GM12878 (cell line): Measurements from ENCODE around the gene SLF2. TPM values are rescaled to one million over a fixed set of nuclear protein-coding genes. Genes with fewer than 3 reads are reported as not detected.

Experiments
- ATAC-seq: fragments of 200-7000 bp; cut with Tn5 transposase; 3 replicates; pipeline ENCODE4 v1.9.1; 2020; ENCODE audit warnings: mild to moderate bottlenecking, moderate library complexity
- BruUV-seq: library from RNA; stranded (reverse); fragments of 400-500 nt; replicated peaks from 2 replicates; lab custom pipeline; 2021; lab: Mats Ljungman, UMichigan
- CTCF ChIA-PET: fragments of 300-600 bp; sonication (Branson Sonifier 250); formaldehyde crosslinking; extraction: SDS; loops from one replicate; lab custom pipeline; 2021; ENCODE audit warnings: inconsistent platforms; lab: Yijun Ruan, JAX
- POLR2A ChIA-PET: fragments of 350-600 bp; formaldehyde crosslinking; extraction: SDS; loops from one replicate; lab custom pipeline; 2021; ENCODE audit warnings: inconsistent platforms; lab: Charles Lee
- RAD21 ChIA-PET: fragments of 300-600 bp; sonication (Branson Sonifier 250); formaldehyde crosslinking; loops from one replicate; lab custom pipeline; 2023; ENCODE audit warnings: antibody characterized with exemption; ENCODE audit not compliant: unreplicated experiment; lab: Charles Lee
- SMC1A ChIA-PET: fragments of 300-600 bp; sonication (Branson Sonifier 250); formaldehyde crosslinking; loops from one replicate; lab custom pipeline; 2023; ENCODE audit not compliant: unreplicated experiment, uncharacterized antibody; lab: Charles Lee
- DNase-seq: peaks from one replicate; pipeline ENCODE4 v3.0.0-alpha.2; 2011; ENCODE audit warnings: low read depth, low spot score
- FAIRE-seq: peaks from 3 replicates; lab custom pipeline; 2011; peaks lifted over from hg19 to GRCh38; lab: Jason Lieb, UNC
- H2AFZ ChIP-seq: 2 replicates; pipeline ENCODE4 v1.6.0; 2011; ENCODE audit warnings: low read depth, low read length, control low read depth; ENCODE audit not compliant: control insufficient read depth
- H3K27ac ChIP-seq: 2 replicates; pipeline ENCODE4 v1.5.1; 2011; ENCODE audit warnings: control low read depth; ENCODE audit not compliant: control insufficient read depth, insufficient read depth
- H3K27me3 ChIP-seq, 2 experiments: replicated peaks in 1 of 2; 2 replicates each; pipeline versions ENCODE4 v1.6.0 to v1.6.1; 2011; ENCODE audit warnings: low read length in 1 of 2; ENCODE audit not compliant: control insufficient read depth in 2 of 2, insufficient read depth in 2 of 2
- H3K36me3 ChIP-seq, 2 experiments: 2 replicates each; pipeline ENCODE4 v1.5.1; 2011; ENCODE audit warnings: low read length in 1 of 2; ENCODE audit not compliant: control insufficient read depth in 2 of 2, insufficient read depth in 2 of 2
- H3K4me1 ChIP-seq: 2 replicates; pipeline ENCODE4 v1.6.1; 2011; ENCODE audit warnings: mild to moderate bottlenecking, low read length, moderate library complexity, mixed read lengths; ENCODE audit not compliant: control insufficient read depth, insufficient read depth
- H3K4me2 ChIP-seq: 2 replicates; pipeline ENCODE4 v1.6.0; 2011; ENCODE audit warnings: control low read depth; ENCODE audit not compliant: control insufficient read depth, insufficient read depth
- H3K4me3 ChIP-seq: fragments of 200-600 bp; sonication (generic); 2 replicates; pipeline ENCODE4 v1.5.1; 2016
- H3K79me2 ChIP-seq: 2 replicates; pipeline ENCODE4 v1.6.0; 2011; ENCODE audit warnings: low read length; ENCODE audit not compliant: control insufficient read depth, insufficient read depth
- H3K9ac ChIP-seq: 2 replicates; pipeline ENCODE4 v1.8.0; 2011; ENCODE audit warnings: low read length, control low read depth, mixed read lengths; ENCODE audit not compliant: control insufficient read depth, insufficient read depth
- H3K9me3 ChIP-seq: replicated peaks from 3 replicates; pipeline ENCODE4 v1.5.1; 2011; ENCODE audit warnings: mild to moderate bottlenecking, low read length; ENCODE audit not compliant: control insufficient read depth, insufficient read depth
- H4K20me1 ChIP-seq: 2 replicates; pipeline ENCODE4 v1.6.0; 2011; ENCODE audit not compliant: control insufficient read depth, insufficient read depth
- CHD4 ChIP-seq: fragments of 200-600 bp; sonication (generic); IDR thresholded peaks from 2 replicates; pipeline ENCODE4 v1.6.1; 2016; ENCODE audit warnings: mild to moderate bottlenecking
- EGR1 ChIP-seq, 2 experiments: IDR thresholded peaks; 1 replicate in 1 of 2; 2 replicates in 1 of 2; pipeline ENCODE4 v1.6.1; 2011 to 2012; ENCODE audit warnings: low read depth in 2 of 2, low read length in 2 of 2, borderline replicate concordance in 1 of 2, mild to moderate bottlenecking in 1 of 2, moderate library complexity in 1 of 2
- EP300 ChIP-seq, 2 experiments: fragments of 150-350 bp in 1 of 2; IDR thresholded peaks; 2 replicates each; pipeline ENCODE4 v1.6.1; 2011 to 2012; ENCODE audit warnings: low read depth in 2 of 2, low read length in 2 of 2, borderline replicate concordance in 1 of 2, improper control_type of control experiment in 1 of 2, inconsistent platforms in 1 of 2; ENCODE audit not compliant: control insufficient read depth in 1 of 2
- ESRRA ChIP-seq: IDR thresholded peaks from 2 replicates; pipeline ENCODE4 v1.6.1; 2012; ENCODE audit warnings: mild to moderate bottlenecking, low read length, improper control_type of control experiment
- NFXL1 ChIP-seq: fragments of 450-650 bp; IDR thresholded peaks from 2 replicates; pipeline ENCODE4 v1.6.1; 2017; ENCODE audit warnings: antibody characterized with exemption, mild to moderate bottlenecking, borderline replicate concordance
- WGBS: methylation state at CpG from one replicate; pipeline ENCODE4 v1.1.6; 2016; ENCODE audit warnings: low lambda C conversion rate; ENCODE audit not compliant: insufficient replicate concordance, insufficient coverage; ENCODE audit errors: missing lambda C conversion rate; 5-methylcytosine and 5-hydroxymethylcytosine counted together
- in situ Hi-C: fragments of 300-500 bp; cut with MboI; formaldehyde crosslinking; loops from 9 replicates; pipeline ENCODE4 v1.14.3; 2018; ENCODE audit warnings: mixed read lengths
- intact Hi-C: fragments of 100-400 bp; cut with micrococcal nuclease; formaldehyde crosslinking; loops from one replicate; pipeline ENCODE4 v1.14.2; 2022; ENCODE audit not compliant: unreplicated experiment
- polyA plus RNA-seq, 11 experiments: library from polyadenylated mRNA; depleted of rRNA in 4 of 11; unstranded in 6 of 11; stranded (reverse) in 5 of 11; fragments of >200 nt; fragmentation: Nextera tagmentation in 4 of 11; fragmentation: Illumina TruSeq in 1 of 11; extraction: Ambion mirVana in 4 of 11; extraction: Trizol in 1 of 11; gene quantifications; 1 replicate in 1 of 11; 2 replicates in 10 of 11; pipeline versions ENCODE4 v1.2.1 to v1.2.3, GENCODE V29; 2011 to 2016; ENCODE audit warnings: inconsistent platforms in 2 of 11, missing spikeins in 2 of 11, low read depth in 1 of 11
- total RNA-seq, 4 experiments: library from RNA; depleted of rRNA in 3 of 4; stranded (reverse); fragments of >200 nt in 3 of 4; fragmentation: Illumina TruSeq in 1 of 4; extraction: Trizol in 1 of 4; gene quantifications; 2 replicates each; pipeline versions ENCODE4 v1.2.1 to v1.2.3, GENCODE V29; 2013 to 2021

The SLF2 gene
- total and polyA plus RNA-seq, 10 of the 15 experiments (the other 5 are each of a cell fraction or from before 2014, with no cell fraction given): 3.0 to 25.2 (median 17.9) TPM

DNA sequence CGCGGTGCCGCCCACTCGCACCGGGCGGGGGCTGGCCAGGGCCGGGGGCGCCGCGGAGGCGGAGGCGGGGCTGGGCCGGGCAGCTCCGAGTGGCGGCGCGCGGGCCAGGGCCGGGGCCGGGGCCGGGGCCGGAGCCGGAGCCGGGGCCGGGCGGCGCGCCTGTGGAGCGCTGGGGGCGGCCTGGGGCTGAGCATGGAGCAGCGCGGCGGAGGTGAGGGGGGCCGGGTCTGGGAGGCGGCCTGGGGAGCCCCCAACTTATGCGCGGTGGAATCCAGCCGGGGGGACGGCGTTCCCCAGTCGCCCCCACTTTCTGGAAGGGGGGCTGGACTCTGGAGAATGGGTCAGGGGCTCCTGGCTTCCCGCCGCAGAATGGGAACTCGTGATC lies 87.0 kb downstream of the SLF2 start, which contains the start of gene LZTS2:
LZTS2 (plus strand) TSS at position 67 of the 385 bp plus-strand sequence. CDS start 2,731 bp downstream, outside the sequence.
- H3K27ac ChIP-seq: peak within 1 kb of the TSS; percentile 88
- 1% methylated on average over 16 of the region's 44 CpGs for WGBS
- RAD21 ChIA-PET: interaction anchor here (0.6 to 4.6 kb wide), 2 partner anchors 15 to 125 kb away, joined by 3 to 26 read pairs; no protein-coding TSS in a partner anchor
- H3K4me1 ChIP-seq: peaks cover 17% of the 10 kb centered on the region
- TF ChIP-seq CHD4 (no peak), NFXL1 (no peak), EGR1 (IDR thresholded peaks at IDR 0.05; ENCODE audit: borderline replicate concordance in 1 of 2, low read depth in 2 of 2, low read length in 2 of 2) (peak in 1 of 2 experiments; percentile 75; a peak in 2 of 3 replicates), EP300 (IDR thresholded peaks at IDR 0.05; ENCODE audit: borderline replicate concordance in 1 of 2, control insufficient read depth in 1 of 2, low read depth in 2 of 2, low read length in 2 of 2) (no peak), ESRRA (no peak)
- peak within 1 kb of the TSS; percentile 73 for H3K9ac ChIP-seq
- H3K4me2 ChIP-seq: peak within 1 kb of the TSS; percentile 99
- FAIRE-seq (no peak), ATAC-seq (no peak), DNase-seq (no peak)
- CTCF ChIA-PET: interaction anchor here (0.8 to 5.7 kb wide), 6 partner anchors 12 to 86 kb away, joined by 3 to 91 read pairs (median 10); partner anchors contain the start of genes PDZD7, SFXN3 and SLF2
- intact Hi-C loops (loop anchor here (1.0 to 5.0 kb wide), 3 partner anchors 14 to 87 kb away; partner anchors contain the start of genes KAZALD1 and SLF2), in situ Hi-C loops (no loop called here)
- H3K79me2 ChIP-seq: peaks cover 10% of the 10 kb centered on the region
- no peaks in the 10 kb centered on the region for H3K27me3 ChIP-seq
- H3K9me3 ChIP-seq: no peaks in the 10 kb centered on the region
- H3K36me3 ChIP-seq: no peaks in the 10 kb centered on the region; a peak in 1 of 4 replicates
- BruUV-seq: no TSS peak
- H3K4me3 ChIP-seq: peak within 1 kb of the TSS; percentile 86
- no peaks in the 10 kb centered on the region for H4K20me1 ChIP-seq
- POLR2A ChIA-PET: interaction anchor here (3.8 kb wide), 1 partner anchor 13 kb away, joined by 23 read pairs; the partner anchor contains the start of genes MRPL43 and TWNK
- H2AFZ ChIP-seq: peak within 1 kb of the TSS; percentile 90
- SMC1A ChIA-PET: no interaction called here
